Suprapubic skin (tissue), 4 donors: ENCODE results near the gene ZFAND3.

Source experiments
- POLR2A ChIP-seq, 2 donors: fragments of 450-650 bp; IDR thresholded peaks; one replicate each; pipeline ENCODE4 v1.6.1; 2017; ENCODE audit warnings: antibody characterized with exemption in 2 of 2, mild to moderate bottlenecking in 2 of 2, moderate library complexity in 2 of 2
- POLR2AphosphoS5 ChIP-seq, 3 donors: sonication (generic); formaldehyde crosslinking; IDR thresholded peaks; one replicate each; pipeline ENCODE4 v1.6.1; 2017; ENCODE audit warnings: antibody characterized with exemption in 3 of 3
- TF ChIP-seq, protein P1 (sequence below), 2 donors: fragments of 200-600 bp in 1 of 2; fragments of 450-650 bp in 1 of 2; sonication (generic) in 1 of 2; IDR thresholded peaks; one replicate each; pipeline ENCODE4 v1.5.1; 2016 to 2019; ENCODE audit warnings: antibody characterized with exemption in 2 of 2, mild to moderate bottlenecking in 1 of 2, moderate library complexity in 1 of 2

DNA sequence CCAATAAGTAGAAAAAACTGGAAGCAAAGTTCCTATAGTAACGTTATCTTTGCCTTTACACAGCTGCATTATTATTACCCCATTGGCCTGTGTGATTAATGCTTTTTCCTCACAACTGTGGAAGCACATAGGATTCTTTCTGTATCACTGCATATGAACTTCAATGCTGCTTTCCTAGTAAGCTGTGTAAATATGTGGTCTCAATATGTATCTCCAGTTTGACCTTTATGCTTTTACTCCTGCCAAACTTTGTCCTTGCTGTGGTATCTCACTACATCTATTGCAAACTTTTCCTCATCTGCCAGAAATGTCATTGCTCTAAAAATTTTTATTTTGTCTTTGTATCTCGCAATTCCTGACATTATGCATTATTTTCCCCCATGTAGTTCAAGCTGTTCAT, 168.6 kb downstream of the ZFAND3 start:
- TF ChIP-seq, protein P1, sequence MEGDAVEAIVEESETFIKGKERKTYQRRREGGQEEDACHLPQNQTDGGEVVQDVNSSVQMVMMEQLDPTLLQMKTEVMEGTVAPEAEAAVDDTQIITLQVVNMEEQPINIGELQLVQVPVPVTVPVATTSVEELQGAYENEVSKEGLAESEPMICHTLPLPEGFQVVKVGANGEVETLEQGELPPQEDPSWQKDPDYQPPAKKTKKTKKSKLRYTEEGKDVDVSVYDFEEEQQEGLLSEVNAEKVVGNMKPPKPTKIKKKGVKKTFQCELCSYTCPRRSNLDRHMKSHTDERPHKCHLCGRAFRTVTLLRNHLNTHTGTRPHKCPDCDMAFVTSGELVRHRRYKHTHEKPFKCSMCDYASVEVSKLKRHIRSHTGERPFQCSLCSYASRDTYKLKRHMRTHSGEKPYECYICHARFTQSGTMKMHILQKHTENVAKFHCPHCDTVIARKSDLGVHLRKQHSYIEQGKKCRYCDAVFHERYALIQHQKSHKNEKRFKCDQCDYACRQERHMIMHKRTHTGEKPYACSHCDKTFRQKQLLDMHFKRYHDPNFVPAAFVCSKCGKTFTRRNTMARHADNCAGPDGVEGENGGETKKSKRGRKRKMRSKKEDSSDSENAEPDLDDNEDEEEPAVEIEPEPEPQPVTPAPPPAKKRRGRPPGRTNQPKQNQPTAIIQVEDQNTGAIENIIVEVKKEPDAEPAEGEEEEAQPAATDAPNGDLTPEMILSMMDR (IDR thresholded peaks at IDR 0.05) = no peak
- TF ChIP-seq POLR2A (IDR thresholded peaks at IDR 0.05) = no peak
- TF ChIP-seq POLR2AphosphoS5 (IDR thresholded peaks at IDR 0.05) = no peak
